GM23248 (cell line): ENCODE measurements around the gene TSHZ2. TPM values are rescaled to one million over a fixed set of nuclear protein-coding genes. Genes with fewer than 3 reads are reported as not detected.
"Not testable (repeated sequence)": the region's sequence is repeated elsewhere in the genome, so short reads cannot be mapped to it uniquely, and the experiment has no call there.

Source experiments
- DNase-seq: peaks from one replicate; pipeline ENCODE4 v3.0.0-alpha.2; 2015
- H2AFZ ChIP-seq: fragments of 200-600 bp; sonication (generic); 2 replicates; pipeline ENCODE4 v1.6.1; 2016; ENCODE audit warnings: antibody characterized with exemption
- H3F3A ChIP-seq: fragments of 200-600 bp; sonication (generic); 2 replicates; pipeline ENCODE4 v1.6.1; 2016; ENCODE audit warnings: mild to moderate bottlenecking, antibody characterized with exemption, mixed run types; ENCODE audit not compliant: insufficient read depth
- H3K27ac ChIP-seq: fragments of 200-600 bp; sonication (generic); 2 replicates; pipeline ENCODE4 v1.5.1; 2016; ENCODE audit warnings: mild to moderate bottlenecking
- H3K27me3 ChIP-seq: fragments of 200-600 bp; sonication (generic); replicated peaks from 2 replicates; pipeline ENCODE4 v1.6.1; 2016; ENCODE audit warnings: mild to moderate bottlenecking; ENCODE audit not compliant: insufficient read depth
- H3K36me3 ChIP-seq: fragments of 200-600 bp; sonication (generic); 2 replicates; pipeline ENCODE4 v1.6.1; 2016; ENCODE audit warnings: low read depth, mild to moderate bottlenecking
- H3K4me1 ChIP-seq: fragments of 200-600 bp; sonication (generic); 2 replicates; pipeline ENCODE4 v1.6.1; 2016; ENCODE audit warnings: mild to moderate bottlenecking; ENCODE audit not compliant: insufficient read depth
- H3K4me2 ChIP-seq: fragments of 200-600 bp; sonication (generic); one replicate; pipeline ENCODE4 v1.6.1; 2016; ENCODE audit warnings: mild to moderate bottlenecking; ENCODE audit not compliant: unreplicated experiment
- H3K4me3 ChIP-seq: fragments of 200-600 bp; sonication (generic); 2 replicates; pipeline ENCODE4 v1.5.1; 2016; ENCODE audit warnings: mild to moderate bottlenecking
- H3K79me2 ChIP-seq: fragments of 200-600 bp; sonication (generic); 2 replicates; pipeline ENCODE4 v1.6.1; 2016; ENCODE audit warnings: mild to moderate bottlenecking; ENCODE audit not compliant: insufficient read depth
- H3K9ac ChIP-seq: fragments of 200-600 bp; sonication (generic); 2 replicates; pipeline ENCODE4 v1.6.1; 2016; ENCODE audit warnings: mild to moderate bottlenecking
- H3K9me2 ChIP-seq: fragments of 200-600 bp; sonication (generic); 2 replicates; pipeline ENCODE4 v1.6.1; 2016; ENCODE audit warnings: mixed run types, mild to moderate bottlenecking, moderate library complexity; ENCODE audit not compliant: insufficient read depth
- H3K9me3 ChIP-seq: fragments of 200-600 bp; sonication (generic); one replicate; pipeline ENCODE4 v1.6.1; 2017; ENCODE audit warnings: low read depth
- H4K20me1 ChIP-seq: fragments of 200-600 bp; sonication (generic); 2 replicates; pipeline ENCODE4 v1.6.0; 2016; ENCODE audit not compliant: insufficient read depth
- EZH2 ChIP-seq: fragments of 200-600 bp; sonication (generic); IDR thresholded peaks from 2 replicates; pipeline ENCODE4 v1.6.1; 2018; ENCODE audit warnings: antibody characterized with exemption, mild to moderate bottlenecking; ENCODE audit not compliant: insufficient read depth, poor library complexity, severe bottlenecking
- EZH2phosphoT487 ChIP-seq: fragments of 200-600 bp; sonication (generic); IDR thresholded peaks from 2 replicates; pipeline ENCODE4 v1.6.1; 2018; ENCODE audit warnings: antibody characterized with exemption, moderate library complexity, mild to moderate bottlenecking, low read depth; ENCODE audit not compliant: insufficient read depth
- WGBS, 2 experiments: methylation state at CpG; one replicate each; pipeline ENCODE4 v1.1.6; 2015 to 2017; ENCODE audit warnings: low lambda C conversion rate in 2 of 2, low coverage in 1 of 2; ENCODE audit errors: missing lambda C conversion rate in 2 of 2; 5-methylcytosine and 5-hydroxymethylcytosine counted together
- in situ Hi-C: fragments of 300-500 bp; cut with MboI; formaldehyde crosslinking; loops from 2 replicates; pipeline ENCODE4 v1.15.0; 2020
- polyA plus RNA-seq: library from polyadenylated mRNA; unstranded; fragments of >200 nt; fragmentation: Nextera tagmentation; extraction: Ambion mirVana; gene quantifications from 2 replicates; pipeline ENCODE4 v1.2.1, GENCODE V29; 2016
- total RNA-seq: library from RNA; depleted of rRNA; stranded (reverse); fragments of >200 nt; shearing (Covaris generic); gene quantifications from 2 replicates; pipeline ENCODE4 v1.2.3, GENCODE V29; 2014

The TSHZ2 gene
- total and polyA plus RNA-seq, 2 experiments from 2014 or later: 4.5 to 13.4 TPM

- Histone ChIP-seq H3K9ac (no peak overlapping the region), H3K27me3 (no peaks in the 10 kb centered on the region), H3K4me3 (no peak overlapping the region), H3K4me2 (no peak overlapping the region), H4K20me1 (no peaks in the 10 kb centered on the region), H2AFZ (no peak overlapping the region), H3K9me2 (no peaks in the 10 kb centered on the region), H3F3A (no peaks in the 10 kb centered on the region), H3K4me1 (no peaks in the 10 kb centered on the region), H3K36me3 (no peaks in the 10 kb centered on the region), H3K9me3 (no peaks in the 10 kb centered on the region), H3K27ac (no peak overlapping the region), H3K79me2 (no peaks in the 10 kb centered on the region)
- TF ChIP-seq EZH2phosphoT487 (no peak), EZH2 (no peak)
- in situ Hi-C loops: no loop called here
- no peak for DNase-seq
- WGBS, 2 experiments: 82 to 89% methylated on average over 4 to 7 of the region's 7 CpGs
These were observed 531.4 kb downstream of the TSHZ2 start for GRCh38 chr20:53503517-53503919.

GRCh38 chr20:53504106-53504505 is 531.9 kb downstream of the TSHZ2 start:
- H3K9me3 ChIP-seq: not testable (repeated sequence)

DNA sequence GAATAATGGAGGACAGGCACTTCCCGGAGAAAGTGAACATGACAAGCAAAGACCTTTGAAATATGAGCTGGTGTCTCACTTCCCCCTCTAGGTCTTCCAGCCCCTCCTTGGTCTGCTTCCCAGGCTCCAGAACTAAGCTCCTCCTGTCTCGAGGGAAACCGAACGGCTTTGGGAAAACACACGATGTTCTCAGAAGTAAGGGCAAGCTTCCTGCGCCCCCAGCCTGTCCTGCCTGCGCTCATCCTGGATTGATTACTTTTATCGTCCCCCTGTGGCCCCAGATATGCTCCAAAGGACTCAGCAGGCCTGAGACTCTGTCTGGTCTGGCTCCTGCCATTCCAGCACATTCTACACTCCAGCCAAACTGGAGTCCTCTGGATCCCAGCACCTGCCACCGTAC is 538.1 kb downstream of the TSHZ2 start:
- H3K79me2 ChIP-seq: no peaks in the 10 kb centered on the region
- in situ Hi-C loops: no loop called here
- 56 to 68% methylated on average over 9 of the region's 9 CpGs for WGBS, 2 experiments

More at GRCh38 chr20:53504106-53504505, 531.9 kb downstream of the TSHZ2 start:
- H3F3A ChIP-seq, H3K9me2 ChIP-seq, H3K79me2 ChIP-seq, in situ Hi-C loops, H3K9ac ChIP-seq, H3K4me3 ChIP-seq, H4K20me1 ChIP-seq, H3K4me2 ChIP-seq, H3K27me3 ChIP-seq, DNase-seq, H3K27ac ChIP-seq, H3K4me1 ChIP-seq, H2AFZ ChIP-seq, H3K36me3 ChIP-seq: not testable (repeated sequence)
- 89 to 92% methylated on average over 10 to 18 of the region's 19 CpGs for WGBS, 2 experiments

GRCh38 chr20:53510704-53511103 is 538.5 kb downstream of the TSHZ2 start:
- no peaks in the 10 kb centered on the region for H3K4me1 ChIP-seq
- no peak overlapping the region for H3K4me3 ChIP-seq
- 81 to 87% methylated on average over 8 of the region's 8 CpGs for WGBS, 2 experiments
- no peaks in the 10 kb centered on the region for H3K9me2 ChIP-seq
- DNase-seq: no peak
- no peak for TF ChIP-seq EZH2
- no peak for TF ChIP-seq EZH2phosphoT487
- H3K27me3 ChIP-seq: no peaks in the 10 kb centered on the region
- H3K27ac ChIP-seq: no peak overlapping the region
- no peaks in the 10 kb centered on the region for H3K79me2 ChIP-seq
- in situ Hi-C loops: no loop called here
- H3F3A ChIP-seq: no peaks in the 10 kb centered on the region
- no peaks in the 10 kb centered on the region for H3K9me3 ChIP-seq
- no peak overlapping the region for H2AFZ ChIP-seq
- H4K20me1 ChIP-seq: no peaks in the 10 kb centered on the region
- no peak overlapping the region for H3K4me2 ChIP-seq
- H3K36me3 ChIP-seq: no peaks in the 10 kb centered on the region
- H3K9ac ChIP-seq: no peak overlapping the region

More for the DNA sequence above, 538.1 kb downstream of the TSHZ2 start:
- H3K9ac ChIP-seq: no peak overlapping the region
- no peak overlapping the region for H3K4me2 ChIP-seq
- DNase-seq: no peak
- no peaks in the 10 kb centered on the region for H3K9me2 ChIP-seq
- TF ChIP-seq EZH2: no peak
- TF ChIP-seq EZH2phosphoT487: no peak
- no peak overlapping the region for H3K27ac ChIP-seq
- H2AFZ ChIP-seq: no peak overlapping the region
- no peaks in the 10 kb centered on the region for H3K4me1 ChIP-seq
- H3F3A ChIP-seq: no peaks in the 10 kb centered on the region
- no peaks in the 10 kb centered on the region for H3K36me3 ChIP-seq
- H3K27me3 ChIP-seq: no peaks in the 10 kb centered on the region
- H4K20me1 ChIP-seq: no peaks in the 10 kb centered on the region
- no peaks in the 10 kb centered on the region for H3K9me3 ChIP-seq
- H3K4me3 ChIP-seq: no peak overlapping the region

DNA sequence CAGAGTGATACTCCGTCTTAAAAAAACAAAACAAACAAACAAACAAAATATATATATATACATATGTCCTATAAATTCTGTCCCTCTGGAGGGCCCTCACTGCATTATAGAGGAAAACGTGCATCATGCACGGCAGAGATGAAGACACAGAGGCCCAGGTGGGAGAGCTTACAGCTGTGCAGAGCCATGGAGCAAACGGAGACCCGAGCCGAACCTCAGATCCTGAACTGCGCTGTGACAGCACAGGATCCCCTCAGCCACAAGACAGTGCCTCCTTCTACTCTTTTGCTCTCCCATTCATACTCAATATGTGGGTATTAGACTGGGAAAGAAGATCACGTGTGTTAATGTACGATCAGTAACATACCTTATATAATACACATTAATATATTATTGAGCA is 539.9 kb downstream of the TSHZ2 start:
- H3K4me3 ChIP-seq: no peak overlapping the region
- no peak overlapping the region for H3K4me2 ChIP-seq
- 91 to 93% methylated on average over 9 of the region's 9 CpGs for WGBS, 2 experiments
- no peak for DNase-seq
- H3K9me2 ChIP-seq: no peaks in the 10 kb centered on the region
- no peak for TF ChIP-seq EZH2phosphoT487
- no peak for TF ChIP-seq EZH2
- in situ Hi-C loops: no loop called here
- no peaks in the 10 kb centered on the region for H3K79me2 ChIP-seq
- H4K20me1 ChIP-seq: no peaks in the 10 kb centered on the region
- H3K9me3 ChIP-seq: no peaks in the 10 kb centered on the region
- H3K27me3 ChIP-seq: no peaks in the 10 kb centered on the region
- no peaks in the 10 kb centered on the region for H3K4me1 ChIP-seq
- no peaks in the 10 kb centered on the region for H3F3A ChIP-seq
- no peak overlapping the region for H3K9ac ChIP-seq
- H3K36me3 ChIP-seq: no peaks in the 10 kb centered on the region
- H2AFZ ChIP-seq: no peak overlapping the region
- no peak overlapping the region for H3K27ac ChIP-seq
